ENCODE results near the gene IL1R1. TPM values are rescaled to one million over a fixed set of nuclear protein-coding genes. Genes with fewer than 3 reads are reported as not detected.

The IL1R1 gene
- total RNA-seq, 1 donor from 2014 or later: 27.7 TPM

GRCh38 chr2:102187496-102188150, 45.1 kb downstream of the IL1R1 start:
- intact Hi-C loops (cut with DNase I): loop anchor here (10.0 kb wide), 1 partner anchor 257 kb away; no protein-coding TSS in a partner anchor
- peak; percentile 85 for DNase-seq (ENCODE audit: low spot score)

GRCh38 chr2:102190430-102191107, 48.0 kb downstream of the IL1R1 start:
- no peak for DNase-seq (ENCODE audit: low spot score)
- intact Hi-C loops (cut with DNase I): no loop called here

GRCh38 chr2:102191501-102191900, 49.0 kb downstream of the IL1R1 start:
- no peak for DNase-seq (ENCODE audit: low spot score)
- intact Hi-C loops (cut with DNase I): no loop called here

GRCh38 chr2:102193074-102193473, 50.5 kb downstream of the IL1R1 start:
- DNase-seq (ENCODE audit: low spot score): no peak
- intact Hi-C loops (cut with DNase I): no loop called here

GRCh38 chr2:102194609-102195268, 52.2 kb downstream of the IL1R1 start:
- intact Hi-C loops (cut with DNase I): no loop called here

GRCh38 chr2:102197389-102198137, 55.0 kb downstream of the IL1R1 start:
- DNase-seq (ENCODE audit: low spot score): no peak
- intact Hi-C loops (cut with DNase I): no loop called here

More at GRCh38 chr2:102194609-102195268, 52.2 kb downstream of the IL1R1 start:
- no peak for DNase-seq (ENCODE audit: low spot score)

- intact Hi-C loops (cut with DNase I): no loop called here
- DNase-seq (ENCODE audit: low spot score): no peak
Observed at GRCh38 chr2:102200539-102200938, 58.0 kb downstream of the IL1R1 start.

- DNase-seq (ENCODE audit: low spot score): no peak
- intact Hi-C loops (cut with DNase I): no loop called here
Observed at GRCh38 chr2:102204638-102205037, 62.1 kb downstream of the IL1R1 start.

- no peak for DNase-seq (ENCODE audit: low spot score)
- intact Hi-C loops (cut with DNase I): no loop called here
Observed at GRCh38 chr2:102206666-102207341, 64.3 kb downstream of the IL1R1 start.

- intact Hi-C loops (cut with DNase I): no loop called here
- no peak for DNase-seq (ENCODE audit: low spot score)
Observed at GRCh38 chr2:102208774-102209173, 66.2 kb downstream of the IL1R1 start.

GRCh38 chr2:102209474-102209873, 66.9 kb downstream of the IL1R1 start:
- no peak for DNase-seq (ENCODE audit: low spot score)
- intact Hi-C loops (cut with DNase I): no loop called here

GRCh38 chr2:102217032-102217431, 74.5 kb downstream of the IL1R1 start:
- DNase-seq (ENCODE audit: low spot score): no peak
- intact Hi-C loops (cut with DNase I): no loop called here

GRCh38 chr2:102224824-102225739, 82.5 kb downstream of the IL1R1 start:
- DNase-seq (ENCODE audit: low spot score): no peak
- intact Hi-C loops (cut with DNase I): no loop called here

GRCh38 chr2:102226171-102226570, 83.6 kb downstream of the IL1R1 start:
- no peak for DNase-seq (ENCODE audit: low spot score)
- intact Hi-C loops (cut with DNase I): no loop called here

- no peak for DNase-seq (ENCODE audit: low spot score)
- intact Hi-C loops (cut with DNase I): no loop called here
Observed at GRCh38 chr2:102226612-102227391, 84.3 kb downstream of the IL1R1 start.

GRCh38 chr2:102229141-102229769, 86.7 kb downstream of the IL1R1 start:
- intact Hi-C loops (cut with DNase I): no loop called here
- no peak for DNase-seq (ENCODE audit: low spot score)
